HG03135 (cell line): ENCODE measurements around the gene DLGAP1.

Experiments
- ATAC-seq: cut with Tn5 transposase; IDR thresholded peaks from one replicate; pipeline ENCODE4 v1.9.1; 2021; ENCODE audit warnings: mild to moderate bottlenecking, moderate library complexity; ENCODE audit not compliant: unreplicated experiment

Gene DLGAP1

DNA sequence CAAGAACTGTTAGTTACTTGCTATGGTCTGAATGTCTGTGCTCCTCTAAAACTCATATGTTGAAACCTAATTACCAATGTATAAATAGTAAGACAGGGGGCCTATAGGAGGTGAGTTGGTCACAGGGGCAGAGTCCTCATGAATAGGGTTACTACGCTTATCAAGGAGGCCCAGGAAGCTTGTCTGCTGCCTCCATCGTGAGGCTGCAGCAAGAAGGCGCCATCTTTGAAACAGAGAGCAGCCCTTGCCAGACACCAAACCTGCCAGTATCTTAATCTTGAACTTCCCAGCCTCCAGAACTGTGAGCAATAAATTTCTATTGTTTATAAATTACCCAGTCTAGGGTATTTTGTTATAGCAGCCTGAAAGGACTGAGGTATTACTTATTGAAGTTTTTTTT is 926.0 kb downstream of the DLGAP1 start:
- no peak for ATAC-seq

GRCh38 chr18:3528231-3528630 is 926.9 kb downstream of the DLGAP1 start:
- no peak for ATAC-seq

- peak; percentile 80 for ATAC-seq
These were observed 928.4 kb downstream of the DLGAP1 start for GRCh38 chr18:3526421-3527354.

DNA sequence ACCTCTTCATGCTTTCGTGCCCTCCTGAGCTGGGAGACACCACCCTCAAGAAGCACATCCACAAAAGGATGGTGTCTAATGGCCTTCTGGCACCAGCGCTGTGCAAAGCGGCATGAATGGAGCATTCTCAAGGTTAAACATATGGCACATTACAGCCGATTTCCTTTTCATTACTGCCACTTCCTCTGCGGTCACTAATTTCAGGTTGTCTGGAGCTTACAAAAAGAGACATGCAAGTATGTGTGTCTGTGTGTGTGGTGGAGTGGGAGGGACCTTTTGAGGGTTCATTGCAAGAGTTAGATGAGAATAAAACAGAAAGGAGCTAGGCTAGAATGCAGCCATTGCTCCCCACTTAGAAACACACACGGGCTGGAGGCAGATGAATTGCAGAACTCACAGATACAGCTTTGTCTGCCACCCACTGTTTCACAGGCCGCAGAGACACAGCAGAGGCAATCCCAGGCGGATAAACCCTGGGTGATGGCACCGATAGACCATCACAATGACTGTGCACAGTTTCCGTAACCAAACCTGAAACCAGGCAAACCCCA is 929.2 kb downstream of the DLGAP1 start:
- ATAC-seq, result peak; percentile 50

- ATAC-seq, result no peak
These were observed 930.4 kb downstream of the DLGAP1 start for GRCh38 chr18:3524706-3525105.

- no peak for ATAC-seq
These were observed 934.6 kb downstream of the DLGAP1 start for GRCh38 chr18:3520230-3521085.

- no peak for ATAC-seq
These were observed 940.5 kb downstream of the DLGAP1 start for GRCh38 chr18:3514312-3515216.

DNA sequence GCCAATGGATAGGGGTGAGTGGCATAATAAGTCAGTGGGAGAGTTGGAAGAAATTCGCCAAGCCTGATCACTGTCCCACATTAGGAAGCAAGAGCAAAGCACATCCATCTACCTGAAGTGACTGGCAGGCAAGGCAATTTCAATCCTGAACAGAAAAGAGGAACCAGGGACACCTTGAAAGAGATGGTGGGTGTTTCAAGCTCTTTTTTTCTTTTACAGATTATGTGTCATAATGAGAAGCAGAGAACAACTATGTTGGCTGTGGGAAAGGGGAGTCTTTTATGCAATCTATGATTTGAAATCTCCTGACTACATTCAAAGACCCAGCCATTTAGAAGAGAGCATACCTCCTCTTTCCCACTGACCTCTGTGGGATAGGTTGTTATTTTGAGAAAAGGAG is 941.6 kb downstream of the DLGAP1 start:
- peak; percentile 84 for ATAC-seq

DNA sequence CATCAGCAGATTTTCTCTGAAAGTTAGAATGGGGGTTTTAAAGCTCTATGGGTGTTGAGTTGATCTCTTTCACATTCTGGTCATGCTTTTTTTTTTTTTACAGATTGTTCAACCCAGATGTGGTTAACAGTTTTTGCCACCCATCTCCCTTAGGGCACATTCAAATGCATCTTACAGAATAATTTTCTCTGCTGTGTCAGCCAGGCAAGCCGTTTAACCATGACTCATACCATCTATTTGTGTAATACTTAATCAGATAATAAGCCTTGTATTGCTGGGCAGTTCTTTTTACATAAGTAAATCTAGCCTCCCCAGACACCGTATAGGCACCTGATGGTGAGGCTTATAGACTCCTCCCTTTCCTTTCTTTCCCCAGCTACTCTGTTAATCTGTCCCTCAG is 943.1 kb downstream of the DLGAP1 start:
- no peak for ATAC-seq

DNA sequence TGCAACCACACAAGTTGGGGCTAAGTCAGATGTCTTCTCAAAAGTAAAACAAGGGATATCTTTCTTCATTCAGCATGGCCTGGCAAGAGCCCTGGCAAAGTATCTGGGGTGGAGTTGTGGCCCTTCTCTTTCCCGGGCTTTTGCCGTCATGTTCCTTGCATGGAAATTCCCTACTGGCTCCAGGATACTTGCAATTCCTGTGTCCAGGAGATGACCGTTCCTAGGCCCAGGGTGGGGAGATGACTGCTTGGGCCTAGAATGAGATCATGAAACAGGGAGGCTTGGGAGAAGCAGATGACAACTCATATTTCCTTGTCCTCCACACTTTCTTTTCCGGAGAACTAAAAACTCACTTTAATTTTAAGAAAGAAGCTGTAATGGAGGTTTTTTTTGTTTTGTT is 944.2 kb downstream of the DLGAP1 start:
- no peak for ATAC-seq

GRCh38 chr18:3510024-3510423 is 945.1 kb downstream of the DLGAP1 start:
- no peak for ATAC-seq

- ATAC-seq, result no peak
These were observed 946.2 kb downstream of the DLGAP1 start for GRCh38 chr18:3508576-3509549.

DNA sequence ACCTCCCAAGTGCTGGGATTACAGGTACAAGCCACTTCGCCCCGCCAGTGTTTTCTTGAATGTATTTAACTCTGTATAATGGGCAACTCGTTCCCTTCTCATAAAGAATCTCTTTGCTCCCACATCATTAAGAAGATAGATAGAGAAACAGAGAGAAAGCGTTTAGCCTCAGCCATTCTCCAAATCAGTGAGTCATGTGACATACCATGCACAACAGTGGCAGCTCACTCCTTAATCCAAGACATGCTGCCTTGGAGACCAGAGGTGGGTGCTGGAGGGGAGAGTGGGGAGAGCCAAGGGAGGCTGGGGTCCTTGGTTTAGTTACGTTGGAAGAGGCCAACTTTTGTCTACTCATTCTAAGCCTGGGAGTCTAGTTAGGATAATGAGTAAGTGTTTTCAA is 950.5 kb downstream of the DLGAP1 start:
- ATAC-seq, result no peak

GRCh38 chr18:3502650-3503049 is 952.5 kb downstream of the DLGAP1 start:
- no peak for ATAC-seq

DNA sequence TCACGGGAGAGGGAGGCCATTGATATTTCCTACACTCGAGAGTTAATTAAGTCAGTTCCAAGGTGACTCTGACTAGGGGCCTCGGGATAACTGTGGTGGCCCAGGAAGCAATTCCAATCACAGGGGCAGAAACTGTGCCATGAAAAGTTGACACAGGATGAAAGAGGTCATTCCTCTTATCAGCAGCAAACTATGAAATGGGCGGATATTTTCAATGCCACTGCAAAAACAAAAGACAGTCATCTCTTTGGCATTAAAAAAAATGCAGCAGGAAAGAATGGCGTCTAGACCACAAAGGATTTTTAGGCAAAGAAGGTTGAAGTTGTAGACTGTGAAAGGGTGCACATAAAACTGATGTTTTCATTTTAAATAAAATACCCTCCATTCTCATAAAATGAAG is 955.1 kb downstream of the DLGAP1 start:
- no peak for ATAC-seq

- no peak for ATAC-seq
These were observed 955.6 kb downstream of the DLGAP1 start for GRCh38 chr18:3499501-3499900.

- ATAC-seq, result no peak
These were observed 956.2 kb downstream of the DLGAP1 start for GRCh38 chr18:3498698-3499471.

GRCh38 chr18:3495691-3496430 is 959.2 kb downstream of the DLGAP1 start:
- ATAC-seq, result no peak
